Measurements from ENCODE around the gene RASSF5.

GRCh38 chr1:206488466-206488865 is 18.9 kb upstream of the RASSF5 start:
- no peak for TF ChIP-seq ZNF274 (IDR thresholded peaks at IDR 0.05; ENCODE audit: low read depth, low read length)
- no peak for TF ChIP-seq SUZ12 (IDR thresholded peaks at IDR 0.05; ENCODE audit: extremely low read depth, insufficient read depth, insufficient read length)
